CD8-positive, alpha-beta memory T cell (primary cell): ENCODE measurements around the gene TBC1D22A. TPM values are rescaled to one million over a fixed set of nuclear protein-coding genes. Genes with fewer than 3 reads are reported as not detected.
"Not testable (repeated sequence)": the region's sequence is repeated elsewhere in the genome, so short reads cannot be mapped to it uniquely, and the experiment has no call there.

Source experiments
- CTCF ChIA-PET: fragments of 350-600 bp; sonication (Branson Sonifier 250); formaldehyde crosslinking; loops from one replicate; lab custom pipeline; 2021; ENCODE audit warnings: antibody characterized with exemption; lab: Charles Lee
- POLR2A ChIA-PET: fragments of 350-600 bp; sonication (Branson Sonifier 250); formaldehyde crosslinking; loops from one replicate; lab custom pipeline; 2021; ENCODE audit warnings: antibody characterized with exemption; lab: Charles Lee
- DNase-seq, 5 donors: peaks; one replicate each; pipeline versions ENCODE4 v3.0.0 to v3.0.0-alpha.2; 2020 to 2022; ENCODE audit warnings: mixed read lengths in 1 of 5
- H3K27ac ChIP-seq: one replicate; pipeline ENCODE4 v1.7.0; 2013; ENCODE audit warnings: low read depth, mild to moderate bottlenecking, low read length, moderate library complexity
- H3K27me3 ChIP-seq: 2 replicates; pipeline ENCODE4 v1.7.0; 2013; ENCODE audit warnings: low read length, mild to moderate bottlenecking; ENCODE audit not compliant: insufficient read depth, poor library complexity, severe bottlenecking
- H3K36me3 ChIP-seq: 2 replicates; pipeline ENCODE4 v1.7.0; 2013; ENCODE audit warnings: mild to moderate bottlenecking, low read length, moderate library complexity; ENCODE audit not compliant: insufficient read depth
- H3K4me1 ChIP-seq: 2 replicates; pipeline ENCODE4 v1.7.0; 2013; ENCODE audit warnings: mild to moderate bottlenecking, low read length, moderate library complexity; ENCODE audit not compliant: insufficient read depth
- H3K4me3 ChIP-seq: 2 replicates; pipeline ENCODE4 v1.7.0; 2013; ENCODE audit warnings: mild to moderate bottlenecking, low read length
- H3K9me3 ChIP-seq: 2 replicates; pipeline ENCODE4 v1.7.0; 2013; ENCODE audit warnings: mild to moderate bottlenecking, low read length
- H3K27ac Mint-ChIP-seq, 8 donors: one replicate each; pipeline ENCODE4 v1.8.0; 2020 to 2021; ENCODE audit warnings: mixed read lengths in 8 of 8, mild to moderate bottlenecking in 6 of 8, inconsistent platforms in 3 of 8, moderate library complexity in 3 of 8
- H3K27me3 Mint-ChIP-seq, 2 donors: one replicate each; pipeline ENCODE4 v1.8.0; 2020 to 2021; ENCODE audit warnings: mixed read lengths in 2 of 2, mild to moderate bottlenecking in 1 of 2, moderate library complexity in 1 of 2
- H3K36me3 Mint-ChIP-seq, 3 donors: one replicate each; pipeline ENCODE4 v1.8.0; 2020 to 2021; ENCODE audit warnings: mixed read lengths in 3 of 3, inconsistent platforms in 1 of 3, mild to moderate bottlenecking in 1 of 3
- H3K4me1 Mint-ChIP-seq, 3 donors: one replicate each; pipeline ENCODE4 v1.8.0; 2020 to 2021; ENCODE audit warnings: mixed read lengths in 3 of 3, inconsistent platforms in 1 of 3, mild to moderate bottlenecking in 1 of 3
- H3K4me3 Mint-ChIP-seq, 7 donors: one replicate each; pipeline ENCODE4 v1.8.0; 2020 to 2021; ENCODE audit warnings: mixed read lengths in 7 of 7, mild to moderate bottlenecking in 6 of 7, moderate library complexity in 4 of 7, inconsistent platforms in 2 of 7
- H3K9me3 Mint-ChIP-seq, 5 donors: one replicate each; pipeline ENCODE4 v1.8.0; 2020 to 2022; ENCODE audit warnings: mixed read lengths in 5 of 5, mild to moderate bottlenecking in 3 of 5, moderate library complexity in 2 of 5, inconsistent platforms in 1 of 5
- polyA plus RNA-seq: library from polyadenylated mRNA; unstranded; fragments of 300-500 nt; fragmentation: Illumina TruSeq; gene quantifications from one replicate; pipeline ENCODE4 v1.2.3, GENCODE V29; 2021
- total RNA-seq, 2 experiments: library from RNA; stranded (reverse); gene quantifications; one replicate each; pipeline ENCODE4 v1.2.3, GENCODE V29; 2021

TBC1D22A gene
- total and polyA plus RNA-seq, 3 experiments from 2014 or later: 26.6 to 34.8 (median 34.0) TPM

DNA sequence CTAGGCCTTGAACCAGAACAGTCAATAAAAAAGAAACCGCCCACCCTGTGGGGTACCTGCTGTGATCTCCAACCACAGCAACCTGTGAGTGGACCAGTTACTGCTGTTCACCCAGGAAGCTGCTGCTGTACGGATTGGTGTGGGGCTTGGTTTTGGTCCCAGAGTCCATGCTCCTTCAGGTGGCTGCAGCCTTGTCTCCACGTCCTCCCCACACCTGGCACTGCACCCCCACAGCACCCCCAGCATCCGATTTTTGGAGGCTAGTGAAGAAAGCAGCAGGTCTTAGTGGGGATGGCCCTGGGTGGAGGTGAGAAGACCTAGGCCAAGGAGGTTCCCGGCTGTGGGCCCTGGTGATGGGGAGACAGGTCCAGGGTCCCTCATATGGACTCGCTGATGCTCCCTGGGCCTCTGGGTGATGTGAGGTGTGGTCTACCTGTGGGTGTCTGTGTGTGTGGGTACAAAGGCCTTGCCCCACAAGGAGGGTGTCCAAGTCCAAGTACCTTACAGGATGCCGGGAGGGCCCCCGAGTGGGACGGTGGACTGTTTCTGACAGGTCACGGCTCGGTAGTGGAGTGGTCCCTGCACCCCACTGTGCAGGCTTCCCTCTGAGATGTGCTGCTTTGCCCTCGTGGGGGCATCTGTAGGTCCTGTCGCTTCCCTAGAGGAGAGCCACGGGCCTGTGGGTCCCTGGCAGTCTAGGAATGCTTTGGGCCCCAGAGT, 283.4 kb downstream of the TBC1D22A start:
- H3K36me3 Mint-ChIP-seq: peaks cover 0 to 18% (median 10%) of the 10 kb centered on the region in 3 donors
- H3K9me3 Mint-ChIP-seq: no peaks in the 10 kb centered on the region
- peak overlapping the region in 1 of 8 donors; percentile 94 for H3K27ac Mint-ChIP-seq
- H3K4me3 Mint-ChIP-seq: no peak overlapping the region
- H3K9me3 ChIP-seq: no peaks in the 10 kb centered on the region
- DNase-seq: peak in 1 of 5 donors; percentile 38
- no peak overlapping the region for H3K4me3 ChIP-seq
- no peaks in the 10 kb centered on the region for H3K27me3 ChIP-seq
- H3K4me1 Mint-ChIP-seq: peaks cover 53 to 93% (median 58%) of the 10 kb centered on the region in 3 donors
- no peaks in the 10 kb centered on the region for H3K4me1 ChIP-seq
- H3K27ac ChIP-seq: no peak overlapping the region
- CTCF ChIA-PET: no interaction called here
- H3K27me3 Mint-ChIP-seq: no peaks in the 10 kb centered on the region
- POLR2A ChIA-PET: no interaction called here
- H3K36me3 ChIP-seq: no peaks in the 10 kb centered on the region

DNA sequence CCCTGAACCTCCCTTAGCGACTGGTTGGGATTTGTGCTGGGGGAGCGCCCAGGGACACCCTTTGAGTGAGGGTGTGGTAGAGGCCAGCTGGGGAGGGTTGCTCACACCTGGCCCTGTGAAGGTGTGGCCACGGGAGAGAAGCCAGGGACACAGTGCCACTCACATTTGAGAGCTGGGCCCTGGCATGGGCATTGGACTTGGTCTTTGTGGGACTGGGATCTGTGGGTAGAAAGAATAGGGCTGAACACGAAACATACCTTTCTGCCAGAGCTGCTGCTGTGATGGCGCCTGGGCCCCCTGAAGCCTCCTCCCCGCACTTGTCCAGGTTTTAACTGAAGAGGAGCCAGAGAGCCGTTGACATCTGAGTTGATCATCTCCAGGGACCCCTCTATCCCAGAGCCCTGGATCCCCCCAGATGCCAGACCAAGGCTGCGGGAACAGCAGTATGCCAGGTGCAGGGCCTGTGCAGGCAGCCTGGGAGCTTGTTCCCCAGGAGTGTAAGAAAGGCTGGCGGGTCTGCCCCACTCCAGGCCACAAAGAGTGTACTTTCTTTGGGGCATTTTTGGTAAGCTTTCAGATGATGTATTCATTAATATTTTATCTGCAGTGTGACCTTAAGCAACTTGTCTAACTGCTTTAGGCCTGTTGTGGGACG, 284.1 kb downstream of the TBC1D22A start:
- Mint-ChIP-seq H3K4me1 (peaks cover 49 to 86% (median 52%) of the 10 kb centered on the region in 3 donors), H3K36me3 (peaks cover 0 to 13% (median 8%) of the 10 kb centered on the region in 3 donors), H3K9me3 (no peaks in the 10 kb centered on the region), H3K27ac (peak overlapping the region in 3 of 8 donors; percentile 6 to 94 (median 69)), H3K27me3 (no peaks in the 10 kb centered on the region), H3K4me3 (peak overlapping the region in 3 of 7 donors; percentile 13 to 26 (median 13))
- DNase-seq: peak in 1 of 5 donors; percentile 22
- H3K4me3 ChIP-seq: no peak overlapping the region
- H3K27ac ChIP-seq: no peak overlapping the region
- no peaks in the 10 kb centered on the region for H3K4me1 ChIP-seq
- POLR2A ChIA-PET: no interaction called here
- CTCF ChIA-PET: no interaction called here
- H3K9me3 ChIP-seq: no peaks in the 10 kb centered on the region
- H3K36me3 ChIP-seq: no peaks in the 10 kb centered on the region
- H3K27me3 ChIP-seq: no peaks in the 10 kb centered on the region

DNA sequence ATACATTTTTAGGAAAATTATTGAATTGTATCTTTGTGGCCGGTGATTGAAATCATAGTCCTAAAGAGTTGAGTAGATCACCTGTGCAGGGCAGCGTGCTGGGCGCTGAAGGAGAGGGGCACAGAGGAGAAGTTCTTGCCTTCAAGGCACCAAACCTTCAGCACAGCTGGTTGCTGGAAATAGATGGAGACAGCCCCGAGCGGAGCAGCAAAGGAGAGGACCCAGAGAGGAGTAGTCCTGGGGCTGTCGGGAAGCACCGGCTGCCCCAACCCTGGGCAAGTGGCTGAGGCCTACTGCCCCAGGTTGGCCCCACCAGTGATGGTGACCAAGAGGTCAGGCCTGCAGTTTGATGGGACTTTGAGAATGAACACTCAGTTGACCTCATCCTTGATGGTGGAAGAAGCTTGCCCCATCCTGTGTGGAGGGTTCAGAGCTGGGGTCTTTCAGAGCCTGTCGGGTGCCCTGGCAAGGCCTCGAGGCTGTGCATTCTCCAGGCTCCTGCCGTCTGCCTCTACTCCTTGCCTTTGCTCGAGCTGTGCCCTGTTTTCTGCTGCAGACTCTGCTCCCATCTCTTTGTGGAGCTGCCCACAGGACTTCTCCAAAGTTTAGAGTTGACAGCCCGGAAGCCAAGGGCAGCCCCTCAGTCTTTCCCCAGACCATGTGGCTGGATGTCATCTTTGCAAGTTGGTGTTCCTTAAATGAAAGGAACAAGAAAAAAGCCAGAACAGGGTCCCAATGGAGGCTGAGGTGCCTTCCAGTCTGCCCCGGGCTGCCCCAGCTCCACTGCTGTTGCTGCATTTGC, 285.1 kb downstream of the TBC1D22A start:
- Histone ChIP-seq H3K4me3 (no peak overlapping the region), H3K27ac (no peak overlapping the region), H3K4me1 (no peaks in the 10 kb centered on the region), H3K36me3 (no peaks in the 10 kb centered on the region), H3K9me3 (no peaks in the 10 kb centered on the region), H3K27me3 (no peaks in the 10 kb centered on the region)
- Mint-ChIP-seq H3K36me3 (peaks cover 0 to 13% (median 8%) of the 10 kb centered on the region in 3 donors), H3K27me3 (no peaks in the 10 kb centered on the region), H3K4me1 (peaks cover 45 to 79% (median 46%) of the 10 kb centered on the region in 3 donors), H3K9me3 (no peaks in the 10 kb centered on the region), H3K4me3 (peak overlapping the region in 4 of 7 donors; percentile 13 to 82 (median 24)), H3K27ac (peak overlapping the region in 5 of 8 donors; percentile 33 to 75 (median 66))
- ChIA-PET CTCF (no interaction called here), POLR2A (no interaction called here)
- peak in 1 of 5 donors; percentile 11 for DNase-seq

DNA sequence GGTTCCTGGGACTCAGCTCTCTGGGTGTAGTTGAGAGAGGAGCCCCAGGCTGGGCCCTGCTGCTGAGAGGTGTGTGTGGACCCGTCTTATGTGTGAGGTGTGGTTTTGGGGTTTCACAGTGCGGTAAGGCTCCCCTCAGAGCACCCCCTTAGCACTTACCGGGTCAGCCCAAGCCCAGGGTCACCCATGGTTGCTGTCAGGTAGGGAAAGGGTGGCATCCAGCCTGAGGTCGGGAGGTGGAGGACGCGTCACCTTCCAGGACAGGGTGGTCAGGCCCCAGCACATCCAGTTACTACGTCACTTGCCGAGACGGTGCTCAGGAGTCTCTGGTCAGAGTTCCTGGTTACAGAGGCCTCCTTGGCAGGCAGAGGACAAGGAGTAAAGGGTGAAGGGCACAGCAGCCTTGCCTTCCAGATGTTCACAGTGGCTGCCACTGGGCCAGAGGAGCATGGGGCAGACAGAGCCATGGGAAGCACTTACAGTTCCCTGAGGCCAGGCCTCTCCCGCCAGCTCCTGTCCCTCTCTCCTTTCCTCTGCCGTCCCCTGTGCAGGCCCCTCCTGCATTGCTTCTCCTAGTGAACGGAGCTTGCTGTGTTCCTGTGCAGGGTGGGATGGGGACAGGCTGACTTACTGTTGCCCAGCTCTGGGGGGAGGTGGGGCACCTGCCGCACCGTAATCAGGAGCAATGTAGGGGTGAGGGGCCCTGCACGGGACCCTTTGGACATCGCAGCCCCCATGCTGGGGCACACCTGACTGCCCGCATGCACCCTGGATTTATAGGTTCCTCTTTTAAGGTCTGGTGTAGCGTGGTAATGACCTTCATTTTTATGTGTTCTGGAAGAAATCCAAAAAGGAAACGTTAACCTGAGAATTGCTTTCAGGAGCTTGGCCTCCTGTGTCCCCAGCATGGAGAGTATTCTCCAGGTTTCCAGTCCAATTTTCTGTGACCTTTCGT, 285.9 kb downstream of the TBC1D22A start:
- Histone ChIP-seq H3K9me3 (no peaks in the 10 kb centered on the region), H3K36me3 (no peaks in the 10 kb centered on the region), H3K4me3 (no peak overlapping the region), H3K27ac (no peak overlapping the region), H3K27me3 (no peaks in the 10 kb centered on the region), H3K4me1 (no peaks in the 10 kb centered on the region)
- Mint-ChIP-seq H3K27me3 (no peaks in the 10 kb centered on the region), H3K4me1 (peaks cover 44 to 79% (median 45%) of the 10 kb centered on the region in 3 donors), H3K27ac (peak overlapping the region in 2 of 8 donors; percentile 12 to 27), H3K4me3 (peak overlapping the region in 2 of 7 donors; percentile 34 to 82), H3K9me3 (no peaks in the 10 kb centered on the region), H3K36me3 (peaks cover 0 to 21% (median 8%) of the 10 kb centered on the region in 3 donors)
- CTCF ChIA-PET: no interaction called here
- no peak for DNase-seq
- POLR2A ChIA-PET: no interaction called here

DNA sequence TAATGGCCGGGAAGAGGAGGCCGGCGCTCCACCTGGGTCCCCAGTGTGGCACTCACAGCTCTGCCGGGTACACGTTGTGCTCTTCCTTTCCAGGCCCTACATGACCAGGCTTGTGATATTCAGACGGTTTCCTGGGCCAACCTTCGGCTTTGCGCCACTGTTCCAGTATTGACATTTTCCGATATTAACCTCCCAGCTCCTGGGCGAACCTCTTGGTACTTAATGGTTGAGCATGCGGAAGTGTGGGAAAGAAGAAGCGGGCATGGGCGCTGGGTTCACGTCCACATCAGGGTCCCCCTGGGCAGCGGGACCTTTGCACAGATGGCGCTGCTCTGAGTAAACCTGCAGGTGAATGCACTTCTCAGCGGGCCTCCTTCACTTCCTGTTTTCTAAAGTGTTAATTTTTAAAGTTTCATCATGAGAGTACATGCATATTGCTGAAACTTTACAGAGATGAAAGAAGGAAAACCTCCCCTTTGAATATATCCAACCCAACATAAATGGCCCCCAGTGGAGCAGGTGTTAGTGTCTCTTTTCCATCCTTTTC, 286.7 kb downstream of the TBC1D22A start:
- Mint-ChIP-seq H3K27ac (peak overlapping the region in 2 of 8 donors; percentile 20 to 70), H3K4me1 (peaks cover 42 to 78% (median 45%) of the 10 kb centered on the region in 3 donors), H3K36me3 (peaks cover 0 to 28% (median 8%) of the 10 kb centered on the region in 3 donors), H3K27me3 (no peaks in the 10 kb centered on the region), H3K4me3 (peak overlapping the region in 1 of 7 donors; percentile 48), H3K9me3 (no peaks in the 10 kb centered on the region)
- no peaks in the 10 kb centered on the region for H3K36me3 ChIP-seq
- H3K27me3 ChIP-seq: no peaks in the 10 kb centered on the region
- H3K9me3 ChIP-seq: no peaks in the 10 kb centered on the region
- H3K4me3 ChIP-seq: no peak overlapping the region
- no peaks in the 10 kb centered on the region for H3K4me1 ChIP-seq
- no peak overlapping the region for H3K27ac ChIP-seq
- ChIA-PET CTCF (no interaction called here), POLR2A (no interaction called here)
- no peak for DNase-seq

DNA sequence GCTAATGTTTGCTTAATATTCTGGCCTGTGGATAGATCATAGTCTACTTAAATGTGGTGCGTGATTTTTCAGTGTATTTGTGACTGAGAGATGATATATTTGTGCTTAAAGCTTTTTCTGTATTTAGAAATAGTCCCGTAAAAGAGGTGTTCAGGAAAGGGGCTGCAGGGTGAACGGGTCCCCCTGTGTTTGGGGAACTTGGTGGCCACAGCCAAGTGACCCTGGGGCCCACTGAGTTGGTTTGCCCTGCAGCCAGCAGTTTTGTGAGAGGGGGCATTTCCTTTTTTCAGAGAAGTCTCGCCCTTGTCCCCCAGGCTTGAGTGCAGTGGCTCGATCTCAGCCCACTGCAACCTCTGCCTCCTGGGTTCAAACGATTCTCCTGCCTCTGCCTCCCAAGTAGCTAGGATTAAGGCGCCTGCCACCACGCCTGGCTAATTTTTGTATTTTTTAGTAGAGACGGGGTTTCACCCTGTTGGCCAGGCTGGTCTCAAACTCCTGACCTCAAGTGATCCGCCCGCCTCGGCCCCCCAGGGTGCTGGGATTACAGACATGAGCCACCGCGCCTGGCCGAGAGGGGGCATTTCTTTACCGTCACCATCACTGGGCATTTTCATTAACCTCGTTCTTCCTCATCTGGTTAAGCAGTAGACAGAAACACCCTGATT, 287.4 kb downstream of the TBC1D22A start:
- H3K4me1 ChIP-seq, DNase-seq, H3K27me3 ChIP-seq, H3K4me3 Mint-ChIP-seq, H3K9me3 Mint-ChIP-seq, H3K36me3 ChIP-seq, H3K4me3 ChIP-seq, POLR2A ChIA-PET, H3K27me3 Mint-ChIP-seq, H3K27ac ChIP-seq, H3K9me3 ChIP-seq, CTCF ChIA-PET: not testable (repeated sequence)
- H3K4me1 Mint-ChIP-seq: peaks cover 38 to 74% (median 41%) of the 10 kb centered on the region in 3 donors
- H3K27ac Mint-ChIP-seq: peak overlapping the region in 1 of 8 donors; percentile 25
- peaks cover 0 to 31% (median 6%) of the 10 kb centered on the region in 3 donors for H3K36me3 Mint-ChIP-seq
